ENCODE measurements around the gene YIF1B. TPM values are rescaled to one million over a fixed set of nuclear protein-coding genes. Genes with fewer than 3 reads are reported as not detected.
"Not testable (repeated sequence)": the region's sequence is repeated elsewhere in the genome, so short reads cannot be mapped to it uniquely, and the experiment has no call there.

The YIF1B gene
- total RNA-seq (10 to 100 TPM; 22.0 to 53.2 TPM), polyA plus RNA-seq (100 to 1,000 TPM in 1 of 2 donors, 10 to 100 TPM in 1; 54.2 to 107 TPM)
- long read RNA-seq, donor 1, transcript YIF1B-216 (8 exons, 1,181 nt), result major isoform, 8 of 26 reads
- long read RNA-seq, donor 1, partial matches to known transcripts, result 14 of 26 reads
- long read RNA-seq, donor 1, other reads (novel, unspliced or antisense), result 0 of 26 reads
- long read RNA-seq, donor 2, partial matches to known transcripts, result 0 of 3 reads
- long read RNA-seq, donor 2, other reads (novel, unspliced or antisense), result 0 of 3 reads
- long read RNA-seq, donor 3, partial matches to known transcripts, result 0 of 9 reads
- long read RNA-seq, donor 3, other reads (novel, unspliced or antisense), result 0 of 9 reads
- long read RNA-seq, donor 4, partial matches to known transcripts, result 0 of 6 reads
- long read RNA-seq, donor 4, other reads (novel, unspliced or antisense), result 0 of 6 reads
- long read RNA-seq, donor 5, transcript YIF1B-216 (8 exons, 1,181 nt), result major isoform, 12 of 22 reads
- long read RNA-seq, donor 5, partial matches to known transcripts, result 0 of 22 reads
- long read RNA-seq, donor 5, other reads (novel, unspliced or antisense), result 0 of 22 reads

- peak within 1 kb of the TSS; percentile 90 to 92 for H3K27ac ChIP-seq (ENCODE audit: low read depth in 1 of 2, low read length in 1 of 2)
- H3K4me3 ChIP-seq, result peak within 1 kb of the TSS; percentile 57
- WGBS, 2 donors, result 1% methylated on average over 64 of the region's 64 CpGs
- no peak for TF ChIP-seq CTCF (IDR thresholded peaks at IDR 0.05; ENCODE audit: control extremely low read depth, extremely low read depth)
- H3K9me3 ChIP-seq (ENCODE audit: control insufficient read depth in 4 of 4, insufficient read depth in 3 of 4, low read length in 3 of 4), result no peaks in the 10 kb centered on the region
- peak; percentile 92 for ATAC-seq (ENCODE audit: insufficient read depth, low FRiP score)
- H3K36me3 ChIP-seq (ENCODE audit: control insufficient read depth in 4 of 4, insufficient read depth in 4 of 4, low read length in 4 of 4), result no peaks in the 10 kb centered on the region
- peaks cover 0 to 33% (median 12%) of the 10 kb centered on the region in 5 donors for H3K4me1 ChIP-seq (ENCODE audit: control insufficient read depth in 5 of 5, insufficient read depth in 5 of 5, low read length in 5 of 5)
- peak; percentile 97 to 99 (median 98) for DNase-seq
- H3K9ac ChIP-seq (ENCODE audit: insufficient read depth in 1 of 2, low read length in 2 of 2), result peak within 1 kb of the TSS; percentile 56 to 87
- peaks cover 0 to 4% (median 0%) of the 10 kb centered on the region in 3 donors for H3K27me3 ChIP-seq (ENCODE audit: control insufficient read depth in 3 of 3, insufficient read depth in 3 of 3, low read length in 2 of 3)
Measured at GRCh38 chr19:38315657-38316476, at the start of gene YIF1B. Gene YIF1B (minus strand): TSS chr19:38315947. CDS start chr19:38315917, 30 bp downstream.

GRCh38 chr19:38362946-38363688, 47.4 kb upstream of the YIF1B start:
- not testable (repeated sequence) for H3K36me3 ChIP-seq (ENCODE audit: control insufficient read depth in 4 of 4, insufficient read depth in 4 of 4, low read length in 4 of 4); DNase-seq; ATAC-seq (ENCODE audit: insufficient read depth, low FRiP score); H3K4me3 ChIP-seq; H3K9ac ChIP-seq (ENCODE audit: insufficient read depth in 1 of 2, low read length in 2 of 2); H3K9me3 ChIP-seq (ENCODE audit: control insufficient read depth in 4 of 4, insufficient read depth in 3 of 4, low read length in 3 of 4); H3K27ac ChIP-seq (ENCODE audit: low read depth in 1 of 2, low read length in 1 of 2)
- WGBS, 2 donors, result 82% methylated on average over 14 of the region's 16 CpGs
- peaks cover 0 to 12% (median 0%) of the 10 kb centered on the region in 5 donors for H3K4me1 ChIP-seq (ENCODE audit: control insufficient read depth in 5 of 5, insufficient read depth in 5 of 5, low read length in 5 of 5)
- H3K27me3 ChIP-seq (ENCODE audit: control insufficient read depth in 3 of 3, insufficient read depth in 3 of 3, low read length in 2 of 3), result peaks cover 0 to 25% (median 12%) of the 10 kb centered on the region in 3 donors

- 2% methylated on average over 60 to 68 of the region's 68 CpGs for WGBS, 2 donors
- no peaks in the 10 kb centered on the region for H3K9me3 ChIP-seq (ENCODE audit: control insufficient read depth in 4 of 4, insufficient read depth in 3 of 4, low read length in 3 of 4)
- ATAC-seq (ENCODE audit: insufficient read depth, low FRiP score) (peak; percentile 74), DNase-seq (peak; percentile 55 to 66 (median 58))
- no peak overlapping the region for H3K9ac ChIP-seq (ENCODE audit: insufficient read depth in 1 of 2, low read length in 2 of 2)
- peaks cover 0 to 12% (median 0%) of the 10 kb centered on the region in 5 donors for H3K4me1 ChIP-seq (ENCODE audit: control insufficient read depth in 5 of 5, insufficient read depth in 5 of 5, low read length in 5 of 5)
- no peak for TF ChIP-seq CTCF (IDR thresholded peaks at IDR 0.05; ENCODE audit: control extremely low read depth, extremely low read depth)
- peaks cover 0 to 28% (median 12%) of the 10 kb centered on the region in 3 donors for H3K27me3 ChIP-seq (ENCODE audit: control insufficient read depth in 3 of 3, insufficient read depth in 3 of 3, low read length in 2 of 3)
- H3K36me3 ChIP-seq (ENCODE audit: control insufficient read depth in 4 of 4, insufficient read depth in 4 of 4, low read length in 4 of 4), result no peaks in the 10 kb centered on the region
- H3K4me3 ChIP-seq, result peak overlapping the region; percentile 68
- peak overlapping the region in 1 of 2 donors; percentile 44 for H3K27ac ChIP-seq (ENCODE audit: low read depth in 1 of 2, low read length in 1 of 2)
Measured at GRCh38 chr19:38362076-38362945, 46.6 kb upstream of the YIF1B start.

Data from lung (tissue), 16 donors.